ENCODE results near the gene GFOD2.

GFOD2 gene

DNA sequence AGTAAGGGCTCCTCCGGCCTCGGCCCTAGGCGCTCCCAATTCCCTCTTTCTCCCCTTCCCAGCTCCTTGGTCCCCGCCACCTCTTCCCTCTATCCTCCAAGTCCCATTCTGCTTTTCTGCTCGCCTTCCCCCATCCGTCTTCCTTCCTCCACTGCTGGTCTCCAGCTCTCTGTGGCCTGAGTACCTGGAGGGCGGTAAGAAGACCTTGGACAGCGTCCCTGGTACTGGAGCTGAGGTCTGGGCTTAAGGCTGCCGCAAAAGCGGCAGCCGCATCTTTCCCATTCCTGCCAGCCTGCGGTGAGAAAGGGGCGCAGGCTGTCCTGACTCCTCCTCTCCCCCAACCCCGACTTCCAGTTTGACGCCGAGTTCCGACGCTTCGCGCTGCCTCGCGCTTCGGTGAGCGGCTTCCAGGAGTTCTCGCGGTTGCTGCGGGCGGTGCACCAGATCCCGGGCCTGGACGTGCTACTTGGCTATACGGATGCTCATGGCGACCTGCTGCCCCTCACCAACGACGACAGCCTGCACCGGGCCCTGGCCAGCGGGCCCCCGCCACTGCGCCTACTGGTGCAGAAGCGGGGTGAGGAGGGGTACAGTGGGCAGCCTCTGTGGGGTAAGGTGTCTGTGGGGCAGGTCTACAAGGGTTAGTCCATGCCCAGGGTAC, 57.9 kb downstream of the GFOD2 start:
- no peak for DNase-seq (ENCODE audit: insufficient read length, low spot score)
- FAIRE-seq = peak; percentile 52
- TF ChIP-seq PAX5 (IDR thresholded peaks at IDR 0.05; ENCODE audit: insufficient read depth, low read length, severe bottlenecking) (no peak), TAF1 (IDR thresholded peaks at IDR 0.05; ENCODE audit: low read depth, low read length) (no peak), POLR2AphosphoS5 (IDR thresholded peaks at IDR 0.05; ENCODE audit: low read depth, low read length) (no peak), SPI1 (IDR thresholded peaks at IDR 0.05; ENCODE audit: low read depth, low read length) (no peak), POU2F2 (IDR thresholded peaks at IDR 0.05; ENCODE audit: low read depth, low read length) (no peak), POLR2A (IDR thresholded peaks at IDR 0.05; ENCODE audit: low read depth, low read length) (no peak)

DNA sequence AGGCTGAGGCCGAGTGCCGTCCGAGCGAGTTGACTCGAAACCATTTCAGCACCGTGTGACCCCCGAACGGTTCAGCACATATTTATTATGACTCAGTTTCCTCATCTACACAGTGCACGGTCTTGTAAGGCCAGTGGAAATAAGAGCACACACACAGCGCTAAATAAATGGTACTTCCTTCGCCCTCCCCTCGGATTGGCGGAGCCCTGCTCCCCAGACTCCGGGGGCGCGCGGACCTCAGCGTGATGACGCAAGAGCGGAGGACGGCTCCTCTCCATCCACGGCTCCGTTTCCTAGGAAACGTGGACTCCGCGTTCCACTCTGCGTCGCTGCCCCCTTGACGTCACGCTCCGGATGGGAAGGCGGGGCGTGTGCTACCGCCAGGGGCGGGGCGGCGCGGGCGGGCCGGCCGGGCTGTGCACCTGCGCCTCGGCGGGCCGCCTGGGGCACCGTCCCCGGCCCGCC, 58.5 kb downstream of the GFOD2 start, which contains the start of gene PARD6A:
Gene PARD6A (plus strand): TSS at position 397 of the 465 bp plus-strand sequence. CDS start 79 bp downstream, outside the sequence.
- FAIRE-seq (peak; percentile 100), DNase-seq (ENCODE audit: insufficient read length, low spot score) (peak; percentile 100)
- TF ChIP-seq PAX5 (IDR thresholded peaks at IDR 0.05; ENCODE audit: insufficient read depth, low read length, severe bottlenecking) = peak; percentile 33
- no peak; the same call in 1 of the 2 replicates for TF ChIP-seq POLR2A (IDR thresholded peaks at IDR 0.05; ENCODE audit: low read depth, low read length)

DNA sequence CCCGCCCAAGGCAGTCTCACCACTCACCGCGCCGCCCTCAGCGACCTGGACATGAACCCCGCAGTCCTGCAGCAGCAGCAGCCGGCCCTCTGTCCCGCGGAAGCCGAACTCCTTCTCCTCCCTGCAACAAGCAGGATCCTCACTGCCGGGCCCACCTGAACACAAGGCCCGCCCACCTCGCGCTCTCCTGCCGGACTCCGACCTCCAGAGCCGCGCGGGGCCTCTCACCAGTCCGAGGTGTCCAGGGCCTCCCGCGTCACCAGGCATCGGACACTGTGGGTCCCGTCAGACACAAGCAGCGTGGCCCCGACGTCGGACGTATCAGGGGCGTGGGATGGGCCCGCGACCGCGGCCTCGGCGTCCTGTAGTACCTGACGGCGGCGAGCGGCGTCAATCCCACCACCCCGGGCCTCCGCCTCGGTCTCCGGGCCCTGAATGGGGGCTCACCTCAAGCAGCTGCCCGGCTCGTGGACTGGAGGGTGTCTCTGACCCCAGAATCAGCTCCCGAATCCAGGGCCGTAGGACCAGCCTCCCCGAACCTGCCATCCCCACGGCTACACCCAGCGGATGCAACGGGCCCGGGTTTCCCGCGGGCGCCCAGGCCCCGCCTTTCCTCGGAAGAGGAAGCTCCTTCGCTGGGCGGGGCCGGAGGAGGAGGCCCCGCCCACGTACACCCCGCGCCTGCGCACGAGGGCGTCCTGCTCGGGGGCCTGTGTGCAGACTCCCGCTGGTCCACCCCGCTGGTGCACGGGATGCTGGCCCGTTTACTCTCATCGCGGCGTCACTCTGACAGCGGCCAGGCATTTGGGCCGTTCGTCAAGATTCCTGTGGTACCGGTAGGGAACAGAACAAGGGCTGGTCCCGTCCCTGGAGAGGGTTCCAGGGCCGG, 59.2 kb downstream of the GFOD2 start, which contains the start of gene ACD:
Gene ACD (minus strand): TSS at position 586 of the 889 bp plus-strand sequence. CDS start 40 bp downstream, at position 546.
- DNase-seq (ENCODE audit: insufficient read length, low spot score) (peak; percentile 100), FAIRE-seq (no peak)
- TF ChIP-seq POLR2AphosphoS5 (IDR thresholded peaks at IDR 0.05; ENCODE audit: low read depth, low read length) = 0 out of 2 replicates have a peak, but pooled peaks have one; percentile 44
- peak; percentile 76; the same call in 1 of the 2 replicates for TF ChIP-seq POLR2A (IDR thresholded peaks at IDR 0.05; ENCODE audit: low read depth, low read length)
- TF ChIP-seq POU2F2 (IDR thresholded peaks at IDR 0.05; ENCODE audit: low read depth, low read length) = peak; percentile 32; the same call in 1 of the 2 replicates
- peak; percentile 52; the same call in 1 of the 2 replicates for TF ChIP-seq TAF1 (IDR thresholded peaks at IDR 0.05; ENCODE audit: low read depth, low read length)
- no peak for TF ChIP-seq PAX5 (IDR thresholded peaks at IDR 0.05; ENCODE audit: insufficient read depth, low read length, severe bottlenecking)
- TF ChIP-seq SPI1 (IDR thresholded peaks at IDR 0.05; ENCODE audit: low read depth, low read length) = peak; percentile 25; the same call in 1 of the 2 replicates

DNA sequence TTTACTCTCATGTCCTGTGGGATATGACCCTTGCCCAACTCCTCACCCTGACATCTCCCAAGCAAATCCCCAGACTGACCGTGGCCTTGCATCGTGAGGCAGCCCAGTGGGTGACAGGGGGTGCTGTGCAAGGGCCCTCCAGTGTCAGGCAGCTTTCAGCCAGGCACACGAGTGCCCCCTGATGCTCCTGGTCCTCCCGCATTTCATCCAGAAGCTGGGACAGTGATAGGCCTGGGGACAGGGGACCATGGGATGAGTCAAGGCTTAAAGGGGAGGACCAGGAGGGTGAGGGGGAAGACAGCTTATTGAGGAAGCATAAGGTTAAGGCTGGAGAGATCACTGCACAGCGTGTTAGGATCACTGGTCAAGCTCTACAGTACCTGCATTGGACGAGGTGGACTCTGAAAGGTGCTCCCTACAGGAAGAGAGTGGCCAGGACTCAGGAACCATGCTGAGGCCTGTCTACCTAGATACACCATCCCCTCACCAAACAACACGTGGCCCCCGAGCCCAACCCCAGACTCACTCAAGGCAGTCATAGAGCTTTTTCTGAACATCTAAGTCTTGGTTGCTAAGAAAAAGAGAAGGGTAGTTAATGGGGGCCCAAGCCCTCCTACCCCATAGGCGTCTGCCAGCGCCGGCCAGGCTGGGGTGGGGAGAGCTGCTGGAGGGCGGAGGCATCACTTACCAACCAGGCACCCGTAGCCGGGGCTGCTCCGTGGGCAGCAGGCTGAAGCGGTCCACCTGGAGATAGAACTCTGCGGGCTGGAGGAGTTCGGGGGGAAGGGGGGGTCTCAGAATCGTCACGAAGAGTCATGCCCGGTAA, 60.1 kb downstream of the GFOD2 start:
- DNase-seq (ENCODE audit: insufficient read length, low spot score) = no peak
- TF ChIP-seq SPI1 (IDR thresholded peaks at IDR 0.05; ENCODE audit: low read depth, low read length) = no peak
- FAIRE-seq = no peak

DNA sequence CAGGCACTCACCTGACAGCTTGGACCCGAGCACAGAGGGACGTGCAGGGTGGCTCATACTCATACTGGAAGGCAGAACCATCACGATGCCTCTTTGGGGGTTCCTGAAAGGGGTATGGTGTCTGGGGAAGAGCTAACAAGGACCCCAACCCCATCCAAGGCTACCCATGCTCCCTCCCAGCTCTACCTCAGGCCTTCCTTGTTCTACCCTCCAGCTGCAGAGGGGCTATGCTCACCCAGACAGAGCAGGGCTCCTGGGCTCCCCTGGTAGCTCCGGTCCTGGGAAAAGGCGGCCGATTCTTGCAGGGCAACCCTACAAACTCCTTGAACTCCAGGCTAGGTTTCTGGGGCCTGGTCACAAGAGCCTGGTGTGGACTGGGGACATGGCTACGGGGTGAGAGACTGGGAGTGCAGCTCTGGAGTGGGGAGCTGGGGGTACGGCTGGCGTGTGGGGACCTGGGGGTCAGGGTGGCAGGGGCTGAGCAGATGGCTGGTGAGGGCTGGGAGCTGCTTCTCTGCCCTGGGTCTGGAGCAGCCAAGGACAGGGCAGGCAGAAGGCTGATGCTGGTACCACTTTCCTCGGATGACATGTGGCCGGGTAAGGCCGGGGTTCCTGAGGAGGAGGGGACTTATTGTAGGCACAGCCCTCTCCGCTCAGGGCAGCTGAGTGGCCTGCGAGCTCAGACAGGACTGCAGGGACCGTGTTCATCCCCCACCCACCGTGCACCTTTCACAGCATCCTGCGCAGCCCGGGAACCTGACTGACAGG, 61.2 kb downstream of the GFOD2 start:
- no peak for TF ChIP-seq POU2F2 (IDR thresholded peaks at IDR 0.05; ENCODE audit: low read depth, low read length)
- TF ChIP-seq POLR2AphosphoS5 (IDR thresholded peaks at IDR 0.05; ENCODE audit: low read depth, low read length) = peak; percentile 12; the same call in 1 of the 2 replicates
- DNase-seq (ENCODE audit: insufficient read length, low spot score) (no peak), FAIRE-seq (no peak)

DNA sequence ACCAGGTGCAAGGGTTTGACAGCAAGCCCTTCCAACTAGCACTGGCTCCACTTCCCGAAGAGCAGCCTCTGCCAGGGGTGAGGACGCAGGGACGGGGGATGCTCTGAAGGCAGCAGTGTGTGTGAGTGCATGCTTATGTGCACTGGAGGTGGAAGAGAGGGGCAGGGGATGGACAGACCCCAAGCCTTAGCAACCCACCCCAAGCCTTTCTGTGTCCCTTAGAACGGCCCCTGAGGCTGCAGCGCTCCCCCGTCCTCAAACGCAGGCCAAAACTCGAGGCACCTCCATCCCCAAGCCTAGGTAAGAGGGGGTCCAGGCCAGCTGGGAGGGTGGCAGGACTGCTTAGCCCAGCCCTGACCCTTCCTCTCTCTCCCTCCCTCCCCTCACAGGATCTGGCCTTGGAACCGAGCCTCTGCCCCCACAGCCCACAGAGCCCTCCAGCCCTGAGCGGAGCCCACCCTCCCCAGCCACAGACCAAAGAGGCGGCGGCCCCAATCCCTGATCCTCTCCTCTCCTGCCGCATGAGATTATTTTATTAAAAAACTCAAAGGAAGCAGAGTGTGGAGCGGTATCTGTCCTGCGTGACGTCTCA, 62.0 kb downstream of the GFOD2 start:
- FAIRE-seq = no peak
- DNase-seq (ENCODE audit: insufficient read length, low spot score) = no peak
- TF ChIP-seq POLR2AphosphoS5 (IDR thresholded peaks at IDR 0.05; ENCODE audit: low read depth, low read length) = no peak
- TF ChIP-seq POU2F2 (IDR thresholded peaks at IDR 0.05; ENCODE audit: low read depth, low read length) = no peak
- no peak for TF ChIP-seq TAF1 (IDR thresholded peaks at IDR 0.05; ENCODE audit: low read depth, low read length)
- TF ChIP-seq POLR2A (IDR thresholded peaks at IDR 0.05; ENCODE audit: low read depth, low read length) = no peak
- TF ChIP-seq SPI1 (IDR thresholded peaks at IDR 0.05; ENCODE audit: low read depth, low read length) = no peak
- TF ChIP-seq PAX5 (IDR thresholded peaks at IDR 0.05; ENCODE audit: insufficient read depth, low read length, severe bottlenecking) = no peak

DNA sequence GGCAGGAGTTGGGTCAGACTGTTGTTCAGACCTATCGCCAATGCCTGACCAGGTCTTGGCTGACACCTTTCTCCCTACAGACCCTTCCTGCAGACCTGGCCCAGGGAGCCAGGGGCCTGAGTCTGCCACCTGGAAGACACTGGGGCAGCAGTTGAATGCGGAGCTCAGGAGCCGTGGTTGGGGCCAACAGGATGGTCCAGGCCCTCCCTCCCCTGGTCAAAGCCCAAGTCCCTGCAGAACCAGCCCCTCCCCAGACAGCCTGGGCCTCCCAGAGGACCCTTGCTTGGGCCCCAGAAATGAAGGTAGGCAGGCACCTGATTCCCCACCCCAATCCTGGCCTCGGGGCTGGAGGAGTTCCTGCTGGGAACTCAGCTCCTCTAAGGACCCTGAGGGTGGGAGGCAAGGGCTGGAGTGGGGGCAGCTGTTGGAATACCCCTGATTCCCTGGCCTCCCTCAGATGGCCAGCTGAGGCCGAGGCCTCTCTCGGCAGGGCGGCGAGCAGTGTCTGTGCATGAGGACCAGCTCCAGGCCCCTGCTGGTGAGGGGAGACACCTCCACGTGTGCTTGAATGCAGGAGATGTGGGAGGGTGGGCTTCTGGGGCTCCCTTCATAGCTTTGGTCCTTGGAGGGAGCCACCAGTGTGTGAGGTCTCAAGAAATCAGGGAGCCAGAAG, 62.6 kb downstream of the GFOD2 start:
- FAIRE-seq (no peak), DNase-seq (ENCODE audit: insufficient read length, low spot score) (no peak)
- no peak for TF ChIP-seq PAX5 (IDR thresholded peaks at IDR 0.05; ENCODE audit: insufficient read depth, low read length, severe bottlenecking)
- TF ChIP-seq POLR2A (IDR thresholded peaks at IDR 0.05; ENCODE audit: low read depth, low read length) = no peak
- no peak for TF ChIP-seq POU2F2 (IDR thresholded peaks at IDR 0.05; ENCODE audit: low read depth, low read length)
- no peak for TF ChIP-seq TAF1 (IDR thresholded peaks at IDR 0.05; ENCODE audit: low read depth, low read length)
- no peak for TF ChIP-seq POLR2AphosphoS5 (IDR thresholded peaks at IDR 0.05; ENCODE audit: low read depth, low read length)
- no peak for TF ChIP-seq SPI1 (IDR thresholded peaks at IDR 0.05; ENCODE audit: low read depth, low read length)

DNA sequence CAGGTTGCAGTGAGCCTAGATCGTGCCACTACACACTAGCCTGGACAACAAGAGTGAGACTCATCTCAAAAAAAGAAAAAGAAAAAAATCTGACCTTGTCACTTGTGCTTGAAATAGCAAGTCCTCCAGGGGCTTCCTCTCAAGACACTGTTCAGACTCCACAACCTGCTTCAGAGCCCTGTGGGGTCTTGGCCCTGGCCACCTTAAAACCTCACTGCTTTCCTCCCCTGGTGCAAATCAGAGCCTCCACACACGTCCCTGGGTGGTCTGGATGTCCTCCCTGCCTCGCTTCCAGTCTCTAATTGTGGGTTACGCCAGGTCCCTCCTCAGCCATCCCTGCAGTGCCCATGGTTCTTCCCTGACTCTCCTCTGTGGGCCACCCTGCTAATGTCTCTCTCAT, 63.8 kb downstream of the GFOD2 start:
- TF ChIP-seq TAF1 (IDR thresholded peaks at IDR 0.05; ENCODE audit: low read depth, low read length) (no peak), POU2F2 (IDR thresholded peaks at IDR 0.05; ENCODE audit: low read depth, low read length) (0 out of 2 replicates have a peak, but pooled peaks have one; percentile 27), POLR2A (IDR thresholded peaks at IDR 0.05; ENCODE audit: low read depth, low read length) (no peak), POLR2AphosphoS5 (IDR thresholded peaks at IDR 0.05; ENCODE audit: low read depth, low read length) (no peak)
- FAIRE-seq (no peak), DNase-seq (ENCODE audit: insufficient read length, low spot score) (no peak)
